CD4-positive, alpha-beta T cell treated with Interleukin-15 for 1 hour (primary cell): Measurements from ENCODE around the gene HIRIP3.
A peak's percentile ranks its signal among the peaks of the same experiment; 100 is the strongest.
"Not testable (repeated sequence)": the region's sequence is repeated elsewhere in the genome, so short reads cannot be mapped to it uniquely, and the experiment has no call there.

Experiments
- DNase-seq: peaks from one replicate; pipeline ENCODE4 v3.0.0-alpha.2; 2020

Gene HIRIP3

DNA sequence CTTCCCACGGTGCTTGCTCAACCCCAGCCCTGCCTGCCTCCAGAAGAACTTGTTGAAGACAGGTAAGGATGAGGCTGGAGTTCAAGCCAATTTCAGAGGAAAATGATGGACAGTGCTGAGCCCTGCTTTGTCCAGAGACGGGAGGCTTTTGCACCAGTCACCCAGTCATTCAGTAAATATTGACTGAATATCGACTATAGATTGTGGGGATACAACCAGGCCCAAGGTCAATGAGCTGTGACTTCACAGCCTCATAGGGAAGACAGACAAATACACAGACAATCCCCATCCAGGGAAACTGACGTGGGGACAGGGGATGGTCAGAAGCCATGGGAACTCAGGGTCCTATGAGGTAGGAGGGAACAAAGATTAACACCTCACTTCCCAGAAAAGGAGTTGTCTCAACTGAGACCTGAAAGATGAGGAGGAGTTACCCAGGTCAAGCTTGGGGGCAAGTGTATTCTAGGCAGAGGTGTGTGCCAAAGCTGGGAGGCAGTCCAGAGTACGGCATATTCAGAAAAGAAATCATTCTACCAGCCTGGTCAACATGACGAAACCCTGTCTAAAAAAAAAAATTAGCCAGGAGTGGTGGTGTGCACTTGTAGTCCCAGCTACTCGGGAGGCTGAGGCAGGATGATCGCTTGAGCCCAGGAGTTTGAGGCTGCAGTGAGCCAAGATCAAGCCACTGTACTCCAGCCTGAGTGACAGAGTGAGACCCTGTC lies 21.3 kb upstream of the HIRIP3 start:
- DNase-seq = no peak

DNA sequence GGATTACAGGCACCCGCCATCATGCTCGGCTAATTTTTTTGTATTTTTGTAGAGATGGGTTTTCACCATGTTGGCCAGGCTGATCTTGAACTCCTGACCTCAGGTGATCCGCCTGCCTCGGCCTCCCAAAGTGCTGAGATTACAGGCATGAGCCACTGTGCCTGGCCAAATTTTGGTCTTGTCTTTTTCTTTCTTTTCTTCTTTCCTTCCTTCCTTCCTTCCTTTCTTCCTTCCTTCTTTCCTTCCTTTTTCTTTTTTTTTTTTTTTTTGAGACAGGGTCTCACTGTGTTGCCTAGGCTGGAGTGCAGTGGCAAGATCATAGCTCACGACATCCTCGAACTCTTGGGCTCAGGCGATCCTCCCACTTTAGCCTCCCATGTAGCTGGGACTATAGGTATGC lies 20.0 kb upstream of the HIRIP3 start:
- DNase-seq = not testable (repeated sequence)

DNA sequence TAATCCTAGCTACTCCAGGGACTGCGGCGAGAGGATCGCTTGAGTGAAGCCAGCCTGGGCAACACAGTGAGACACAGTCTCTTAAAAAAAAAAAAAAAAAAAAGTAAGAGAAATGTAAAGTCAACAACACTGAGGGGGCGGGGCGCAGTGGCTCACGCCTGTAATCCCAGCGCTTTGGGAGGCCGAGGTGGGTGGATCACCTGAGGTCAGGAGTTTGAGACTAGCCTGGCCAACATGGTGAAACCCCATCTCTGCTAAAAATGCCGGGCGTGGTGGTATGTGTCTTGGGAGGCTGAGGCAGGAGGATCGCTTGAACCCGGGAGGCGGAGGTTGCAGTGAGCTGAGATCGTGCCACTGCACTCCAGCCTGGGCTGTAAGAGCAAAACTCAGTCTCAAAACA lies 17.2 kb upstream of the HIRIP3 start:
- DNase-seq = not testable (repeated sequence)

DNA sequence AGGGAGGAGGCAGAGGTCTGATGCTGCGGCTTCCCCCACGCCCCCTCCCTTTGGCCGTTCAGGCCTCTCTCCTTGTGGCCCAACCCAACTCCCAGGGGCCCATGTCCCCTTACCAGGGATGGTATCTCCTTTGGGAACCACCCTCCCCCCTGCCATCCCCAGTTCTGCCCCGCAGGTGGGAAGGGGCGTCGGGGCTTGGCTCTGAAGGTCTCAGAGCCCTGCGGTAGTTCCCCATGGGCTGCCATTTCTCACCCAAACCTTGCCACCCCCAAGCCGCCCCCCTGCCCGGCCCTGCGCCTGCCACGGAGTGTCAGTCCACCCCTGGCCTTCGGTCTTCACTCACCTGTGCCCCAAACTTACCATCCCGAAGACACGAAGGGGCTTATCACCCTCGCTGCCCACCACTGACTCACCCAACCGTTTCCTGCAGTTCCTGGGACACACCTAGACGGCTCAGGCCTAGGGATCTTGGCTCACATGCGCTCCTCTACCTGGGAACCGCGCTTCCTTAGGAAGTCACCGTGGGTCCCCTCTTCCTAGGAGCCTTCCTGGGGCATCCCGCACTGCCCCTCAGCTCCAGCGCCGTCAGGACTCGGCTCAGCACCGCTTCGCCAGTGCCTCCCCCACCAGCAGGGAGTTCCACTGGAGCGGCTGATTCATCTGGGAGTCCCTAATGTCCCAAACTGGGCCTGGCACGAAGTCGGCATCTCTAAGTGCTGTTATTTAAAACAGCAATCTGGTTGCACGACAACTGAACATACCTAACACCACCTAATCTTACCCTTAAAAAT lies 16.5 kb upstream of the HIRIP3 start:
- DNase-seq = no peak

DNA sequence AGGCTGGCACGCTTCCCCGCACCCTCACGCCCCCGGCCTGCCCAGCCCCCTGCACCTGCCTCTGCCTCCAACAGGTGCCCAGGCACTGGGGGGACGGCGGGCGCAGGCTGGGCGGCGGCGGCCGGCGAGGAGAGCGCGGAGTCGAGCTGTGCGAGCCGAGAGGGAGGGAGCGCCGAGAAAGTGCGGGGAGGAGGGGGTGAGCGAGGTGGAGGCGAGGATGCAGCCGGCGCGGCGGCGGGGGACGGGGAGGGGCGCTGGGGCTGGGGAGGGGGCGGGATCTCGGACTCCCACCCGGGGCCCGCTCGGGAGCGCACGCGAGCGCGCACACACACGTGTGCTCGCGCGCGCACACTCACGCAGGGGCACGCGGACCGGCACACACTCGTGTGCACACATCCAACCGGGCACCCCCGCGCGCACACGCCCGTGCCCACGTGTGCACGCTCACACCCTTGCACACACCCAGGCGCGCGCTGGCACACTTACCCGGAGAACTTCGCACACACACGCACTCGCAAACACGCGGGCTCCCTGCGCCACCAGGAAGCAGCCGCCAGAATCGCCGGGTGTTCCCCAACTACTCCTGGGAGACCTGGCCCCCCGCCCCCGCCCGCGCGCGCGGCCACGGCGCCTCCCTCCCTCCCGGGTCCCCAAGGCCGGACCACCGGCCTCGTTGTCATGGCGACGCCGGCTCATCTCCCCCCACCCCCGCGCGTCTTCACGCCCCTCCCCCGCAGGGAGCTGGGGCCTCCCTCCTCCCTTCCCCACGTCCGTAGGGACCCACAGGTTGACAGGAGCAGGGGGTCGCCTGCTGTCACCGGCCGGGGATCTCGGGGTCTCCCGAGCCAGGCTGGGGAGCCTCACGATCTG lies 15.7 kb upstream of the HIRIP3 start, which contains the start of gene DOC2A:
DOC2A (minus strand) TSS at position 184 of the 870 bp plus-strand sequence. CDS start 805 bp downstream, outside the sequence.
- DNase-seq = no peak

DNA sequence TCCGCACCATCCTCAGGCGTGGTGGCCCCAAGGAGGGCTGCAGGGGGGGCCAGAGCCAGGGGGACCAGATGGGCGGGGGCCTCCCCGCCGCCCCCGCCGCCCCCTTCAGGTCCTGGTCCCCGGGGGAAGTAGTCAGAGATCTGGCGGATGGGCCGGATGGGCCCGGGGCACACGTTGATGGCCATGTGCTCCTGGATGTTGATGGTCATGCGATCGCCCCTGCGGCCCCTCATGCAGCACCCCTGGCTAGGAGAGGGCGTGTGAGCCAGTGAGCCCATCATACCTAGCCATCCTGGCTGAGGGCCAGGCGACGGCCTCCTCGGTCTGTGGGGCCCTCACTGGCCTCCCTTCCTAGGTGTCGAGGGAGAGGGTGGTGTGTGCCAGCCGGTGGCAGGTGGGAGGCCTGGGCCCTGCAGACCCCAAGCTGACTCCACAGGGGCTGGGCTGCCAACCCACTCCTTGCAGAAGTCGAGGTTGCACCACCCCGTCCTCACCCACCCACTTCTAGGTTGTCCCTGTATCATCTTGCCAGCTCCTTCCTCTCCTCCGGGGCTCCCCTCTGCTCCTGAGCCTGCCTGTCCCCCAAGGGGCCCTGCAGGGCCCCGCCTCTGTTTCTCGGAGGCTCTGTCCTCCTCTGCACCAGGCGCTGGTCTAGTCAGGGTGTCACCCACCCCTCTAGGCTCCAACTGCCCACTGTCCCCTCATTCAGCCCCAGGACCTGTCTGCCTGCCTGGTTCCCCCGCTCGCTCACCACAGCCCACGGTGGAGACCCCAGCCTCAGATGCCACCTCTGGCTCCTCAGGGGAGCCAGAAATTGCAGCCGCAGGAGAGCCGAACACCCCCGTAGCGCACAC lies 14.8 kb upstream of the HIRIP3 start:
- no peak for DNase-seq

DNA sequence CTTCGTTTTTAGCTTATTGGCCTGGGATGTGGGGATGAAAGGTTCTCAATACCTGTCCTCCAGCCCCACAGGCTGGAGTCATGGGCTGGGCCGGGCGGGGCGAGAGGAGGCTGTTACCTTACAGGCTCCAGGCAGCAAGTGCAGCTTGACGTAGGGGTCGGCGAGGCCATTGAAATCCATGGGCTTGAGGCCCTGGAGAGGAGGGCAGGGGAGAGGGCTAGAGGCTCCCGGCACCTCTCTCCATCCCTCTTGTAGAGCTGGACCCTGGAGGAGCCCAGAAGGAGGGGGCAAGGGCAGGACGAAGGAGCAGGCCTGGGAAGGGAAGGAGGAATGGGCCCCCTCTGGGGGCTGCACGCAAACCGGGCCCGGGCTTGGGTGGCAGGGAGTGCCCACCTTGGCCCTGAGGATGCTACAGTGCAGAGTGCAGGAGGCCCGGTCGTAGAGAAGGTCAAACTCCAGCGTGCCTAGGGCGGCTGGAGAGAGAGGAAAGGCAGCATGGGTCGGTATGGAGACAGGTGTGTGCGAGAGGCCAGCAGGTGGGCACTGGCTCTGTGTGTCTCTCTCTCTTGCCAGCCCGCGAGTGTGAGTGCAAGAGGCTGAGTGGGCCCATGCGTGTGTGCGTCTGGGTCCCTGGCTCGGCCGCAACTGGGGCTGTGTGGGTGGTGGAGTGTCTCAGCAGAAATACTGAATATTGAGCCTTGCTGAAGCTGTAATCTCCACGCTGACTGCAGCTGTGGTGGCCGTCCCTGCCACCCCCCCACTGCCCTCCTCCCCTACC lies 13.9 kb upstream of the HIRIP3 start:
- no peak for DNase-seq

DNA sequence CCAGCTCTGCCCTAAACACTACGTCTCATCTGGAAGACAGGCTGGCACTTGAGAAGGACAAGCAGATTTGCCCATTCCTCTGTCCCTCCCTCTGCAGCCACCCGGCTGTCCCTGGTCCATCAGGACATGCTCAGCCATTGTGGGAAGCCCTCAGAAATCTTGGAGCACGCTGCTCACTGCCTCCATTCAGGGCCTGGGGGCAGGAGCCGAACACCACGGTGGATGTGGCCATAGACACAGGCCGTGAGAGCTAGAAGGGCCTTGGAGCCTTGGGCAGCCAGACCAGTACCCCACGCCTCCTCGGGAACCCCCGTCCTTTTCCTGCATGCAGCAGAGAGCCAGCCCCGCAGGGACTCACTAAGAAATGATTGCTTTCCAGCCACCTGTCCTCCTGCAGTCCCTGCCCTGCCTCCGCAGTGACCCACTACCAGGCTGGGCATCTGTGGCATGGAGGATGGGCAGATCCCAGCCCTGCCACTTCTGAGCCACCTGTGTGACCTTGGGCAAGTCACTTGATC lies 12.0 kb upstream of the HIRIP3 start:
- no peak for DNase-seq

DNA sequence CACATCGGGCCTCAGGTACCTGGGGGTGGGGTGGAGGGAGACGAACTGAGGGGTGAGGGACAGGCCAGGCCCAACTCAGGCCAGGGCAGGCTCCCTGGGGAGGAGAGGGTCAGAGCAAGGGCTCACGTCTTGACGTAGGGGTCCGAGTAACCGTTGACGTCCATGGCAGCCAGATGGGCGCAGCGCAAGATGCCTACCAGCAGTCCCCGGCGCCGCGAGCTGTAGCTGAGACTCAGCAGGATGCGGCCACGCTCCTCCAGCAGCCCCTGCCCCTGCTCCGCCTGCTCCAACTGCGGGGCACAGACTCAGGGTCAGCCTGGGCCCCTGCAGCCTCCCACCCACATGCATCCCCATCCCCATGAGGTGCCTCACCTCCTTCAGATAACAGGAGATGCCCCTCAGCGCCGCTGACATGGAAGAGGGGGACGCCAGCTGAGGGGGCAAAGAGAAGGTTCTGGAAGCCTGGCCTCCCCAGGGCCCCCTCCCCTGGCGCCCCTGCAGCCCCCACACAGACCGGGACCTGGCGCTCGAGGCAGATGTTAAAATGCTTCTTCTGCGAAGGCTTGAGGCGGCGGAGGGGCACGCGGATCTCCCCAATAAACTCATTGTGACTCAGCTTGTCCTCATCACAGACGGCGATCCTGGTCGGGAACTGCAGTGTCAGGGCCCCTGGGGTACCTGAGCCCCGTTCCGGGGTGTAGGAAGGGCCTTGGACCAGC lies 11.4 kb upstream of the HIRIP3 start:
- DNase-seq = no peak

DNA sequence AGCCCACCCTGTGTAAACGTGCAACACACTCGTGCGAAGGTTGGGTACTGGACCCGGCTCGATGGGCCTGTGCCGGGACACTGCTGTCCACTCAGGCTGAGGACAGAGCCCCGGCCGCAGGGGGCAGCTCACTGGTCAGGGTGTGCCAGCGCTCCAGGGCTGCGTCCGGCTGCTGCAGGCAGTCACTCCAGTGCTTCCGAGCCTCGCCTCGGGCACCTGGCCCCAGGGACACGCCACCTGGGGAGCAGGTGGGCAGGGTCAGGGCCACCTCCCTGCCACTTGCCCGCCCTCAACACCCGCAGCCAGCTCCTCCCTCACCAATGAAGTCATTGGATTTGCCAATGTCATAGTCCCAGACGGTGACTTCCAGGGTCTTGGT lies 10.7 kb upstream of the HIRIP3 start:
- DNase-seq = no peak

DNA sequence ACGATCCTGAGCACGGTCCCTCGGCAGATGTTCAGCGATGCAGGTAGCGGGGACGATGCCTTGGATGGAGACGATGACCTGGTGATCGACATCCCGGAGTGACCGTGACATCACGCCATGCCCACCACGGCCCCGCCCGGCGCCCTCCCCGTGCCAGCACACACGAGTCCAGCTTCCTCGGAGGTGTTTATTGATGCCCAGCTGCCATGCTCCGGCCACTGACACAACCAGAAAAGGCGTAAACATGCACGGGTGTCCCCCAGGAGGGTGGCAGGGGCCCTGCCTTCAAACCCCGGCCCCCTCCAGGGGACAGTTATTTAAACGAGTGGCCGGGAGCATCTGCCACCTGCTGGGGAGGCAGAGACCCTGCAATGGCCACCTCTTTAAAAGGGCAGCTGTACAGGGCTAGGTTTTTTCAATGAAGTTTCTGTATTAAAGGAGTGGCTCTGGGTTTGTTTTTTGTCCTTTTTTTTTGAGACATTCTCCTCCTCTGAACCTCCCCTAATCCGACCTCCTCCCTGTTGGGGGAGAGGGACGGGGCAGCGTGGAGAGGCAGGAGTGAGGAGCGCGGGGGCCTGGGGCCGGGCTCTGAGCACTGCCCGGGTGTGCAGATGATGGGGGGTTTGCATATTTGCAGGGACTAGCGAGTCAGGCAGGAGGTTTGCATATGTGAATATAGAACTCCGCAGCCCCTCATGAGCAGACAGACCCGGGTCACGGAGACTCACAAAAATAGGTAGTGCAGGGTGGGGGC lies 10.1 kb upstream of the HIRIP3 start:
- peak; percentile 44 for DNase-seq

DNA sequence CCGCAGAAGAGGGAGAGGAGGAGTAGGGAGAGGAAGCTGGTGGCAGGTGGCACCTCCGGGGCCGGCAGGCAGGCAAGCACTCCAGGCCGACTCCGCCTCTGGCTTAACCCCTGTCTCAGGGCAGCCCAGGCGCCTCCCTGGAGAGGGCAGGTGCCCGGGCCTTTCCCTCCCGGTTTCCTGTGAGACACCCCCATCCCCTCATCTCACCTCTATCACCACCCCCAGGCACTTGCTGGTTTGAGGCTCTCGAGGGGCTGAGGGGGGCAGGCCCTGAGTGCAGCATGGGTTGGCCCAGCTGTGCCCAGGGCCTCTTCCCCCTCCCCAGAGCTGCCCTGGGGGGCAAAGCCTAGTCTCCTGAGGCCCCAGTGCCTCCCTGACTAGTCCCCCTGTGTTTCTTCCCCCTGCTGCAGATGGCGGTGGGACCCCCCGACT lies 9.4 kb upstream of the HIRIP3 start:
- no peak for DNase-seq

DNA sequence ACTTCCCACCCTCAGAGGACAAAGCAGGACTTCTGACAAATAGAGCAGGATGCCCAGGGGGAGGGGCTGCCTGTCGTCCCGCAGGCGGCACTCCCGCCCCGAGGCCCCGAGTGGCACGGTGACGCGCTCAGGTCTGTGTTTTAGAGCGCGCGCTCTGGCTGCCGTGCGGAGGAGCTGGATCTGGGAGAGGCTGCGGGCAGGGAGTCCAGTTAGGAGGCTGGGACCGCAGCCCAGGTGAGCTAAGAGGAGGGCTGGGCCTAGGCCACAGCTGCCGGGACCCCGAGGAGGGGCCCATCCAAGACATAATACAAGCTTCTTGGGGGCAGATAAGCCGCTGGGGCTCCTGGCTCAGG lies 9.0 kb upstream of the HIRIP3 start:
- DNase-seq = no peak

DNA sequence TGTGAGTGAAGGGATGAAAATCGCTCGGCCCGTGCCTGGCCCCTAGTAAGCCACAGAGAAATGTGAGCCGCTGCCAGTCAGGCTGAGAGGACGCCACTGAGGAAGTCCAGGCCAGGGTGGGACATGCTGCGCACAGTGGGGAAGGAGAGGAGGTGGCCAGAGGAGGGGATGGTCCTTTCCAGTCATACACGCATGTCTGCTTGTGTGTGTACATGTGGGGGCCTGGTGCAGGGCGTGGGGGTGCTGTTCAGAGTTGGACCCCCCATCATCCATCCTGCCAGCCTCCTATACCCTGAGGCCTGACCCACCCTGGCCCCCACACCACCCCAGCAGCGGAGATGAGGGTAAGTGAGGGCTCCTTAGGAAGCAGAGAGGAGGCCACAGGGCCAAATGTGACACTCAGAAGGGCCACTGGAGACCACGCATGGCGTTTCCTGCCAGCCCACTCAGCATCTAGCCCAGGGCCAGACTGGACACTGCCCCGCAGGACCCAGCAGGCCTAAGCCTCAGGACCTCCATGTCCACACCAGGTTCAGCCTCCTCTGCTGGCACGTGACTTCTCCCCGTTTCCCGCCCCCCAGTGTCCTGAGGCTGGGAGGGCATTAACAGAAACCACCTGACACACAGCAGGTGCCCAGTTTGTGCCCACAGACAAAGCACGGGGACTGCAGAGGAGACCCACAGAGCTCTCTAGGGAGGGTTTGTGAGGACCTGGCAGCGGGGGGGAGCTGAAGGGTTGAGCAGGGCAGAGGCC lies 8.4 kb upstream of the HIRIP3 start:
- DNase-seq = no peak

DNA sequence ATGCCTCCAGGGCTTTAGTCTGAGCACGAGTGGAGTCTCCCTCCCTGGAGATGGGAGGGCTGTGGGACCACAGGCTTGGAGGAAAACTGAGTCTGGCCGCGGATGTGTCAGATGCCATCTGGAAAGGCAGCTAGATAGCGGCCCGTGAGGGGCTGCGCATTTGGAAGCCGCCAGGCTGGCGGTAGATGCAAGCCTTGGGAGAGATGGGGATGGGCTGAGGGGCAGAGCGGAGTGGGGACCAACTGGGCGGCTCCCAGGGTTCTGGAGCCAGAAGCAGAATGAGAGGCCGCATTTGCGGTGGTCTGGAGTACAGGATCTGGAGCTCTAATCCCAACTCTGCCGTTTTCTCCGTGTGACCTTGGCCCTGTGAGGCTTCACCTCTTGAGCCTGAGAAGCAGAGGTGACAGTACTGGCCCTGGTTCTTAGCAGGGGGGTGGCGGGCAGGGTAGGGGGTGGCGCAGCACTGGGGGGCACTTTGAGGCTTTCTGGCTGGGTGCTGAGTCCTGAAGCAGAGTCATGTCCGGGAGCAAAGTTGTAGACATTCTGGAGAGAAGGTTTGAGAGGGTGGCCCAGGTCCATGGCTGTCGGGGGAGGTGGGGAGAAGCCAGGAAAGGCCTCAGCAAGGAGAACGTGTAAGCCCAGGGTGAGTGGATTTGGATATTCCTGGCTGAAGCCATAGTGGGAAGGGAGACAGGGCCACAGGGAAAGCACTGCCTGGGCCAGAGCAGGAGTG lies 7.4 kb upstream of the HIRIP3 start:
- no peak for DNase-seq

DNA sequence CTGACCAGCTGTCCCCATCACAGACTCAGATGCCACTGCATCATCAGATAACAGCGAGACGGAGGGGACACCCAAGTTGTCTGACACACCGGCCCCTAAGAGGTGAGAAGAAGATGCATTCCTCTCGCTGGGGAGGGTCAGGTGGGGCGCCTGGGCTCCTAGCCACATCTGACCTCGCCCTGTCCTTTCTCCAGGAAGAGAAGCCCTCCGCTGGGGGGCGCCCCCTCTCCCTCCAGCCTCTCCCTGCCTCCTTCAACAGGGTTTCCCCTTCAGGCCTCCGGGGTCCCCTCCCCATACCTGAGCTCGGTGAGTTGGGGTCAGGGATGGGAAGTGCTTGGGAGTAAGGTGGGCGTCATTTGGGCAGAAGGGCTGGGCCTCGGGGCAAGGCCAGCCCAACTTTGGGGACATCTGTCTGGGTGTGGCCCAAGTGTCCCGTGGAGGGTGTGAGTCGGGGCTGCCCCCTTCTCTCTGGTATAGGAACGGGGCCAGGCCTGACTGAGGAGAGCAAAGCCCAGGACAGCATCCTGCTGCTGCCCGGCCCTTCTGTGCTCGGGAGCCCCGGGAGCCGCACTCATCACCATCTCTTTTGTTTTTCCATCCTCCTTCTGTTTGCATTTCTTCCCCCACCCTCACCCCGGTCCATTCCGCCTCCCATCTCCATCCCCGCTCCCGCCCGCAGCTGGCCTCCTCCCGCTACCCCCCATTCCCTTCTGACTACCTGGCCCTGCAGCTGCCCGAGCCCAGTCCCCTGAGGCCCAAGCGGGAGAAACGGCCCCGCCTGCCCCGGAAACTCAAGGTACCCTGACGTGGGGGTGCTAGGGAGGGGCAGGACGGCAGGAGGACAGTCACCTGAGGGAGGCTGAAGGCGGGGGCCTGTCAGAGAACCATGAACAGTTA lies 5.6 kb upstream of the HIRIP3 start:
- no peak for DNase-seq

DNA sequence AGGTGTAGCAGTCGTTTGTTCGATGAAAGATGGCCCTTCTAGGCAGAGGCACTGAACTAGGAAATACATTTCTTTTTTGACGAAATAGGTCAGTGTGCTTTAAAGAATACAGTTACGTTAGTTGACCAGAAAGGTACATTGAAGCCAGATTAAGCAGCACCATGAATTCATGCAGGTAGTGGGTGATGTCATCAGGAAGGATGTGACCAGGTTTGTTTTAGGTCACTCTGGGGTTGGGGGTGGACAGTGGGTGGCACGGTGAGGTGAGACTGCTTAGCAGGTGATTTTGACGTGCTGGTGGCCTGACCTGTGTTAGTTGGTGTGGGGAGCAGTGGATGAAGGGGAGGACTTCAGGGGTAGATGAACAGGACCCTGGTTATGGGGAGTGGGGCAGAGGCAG lies 4.2 kb upstream of the HIRIP3 start:
- no peak for DNase-seq
